Measurements from ENCODE around the gene CEACAM1.
"Not testable (repeated sequence)": the region's sequence is repeated elsewhere in the genome, so short reads cannot be mapped to it uniquely, and the experiment has no call there.

The CEACAM1 gene

GRCh38 chr19:42515241-42515832 lies 12.9 kb downstream of the CEACAM1 start:
- no peak for FAIRE-seq

GRCh38 chr19:42514449-42514848 lies 13.8 kb downstream of the CEACAM1 start:
- FAIRE-seq = no peak
- DNase-seq (ENCODE audit: extremely low spot score, insufficient read length, low read depth) = no peak

More at GRCh38 chr19:42515241-42515832, 12.9 kb downstream of the CEACAM1 start:
- no peak for DNase-seq (ENCODE audit: extremely low spot score, insufficient read length, low read depth)

GRCh38 chr19:42512743-42513304 lies 15.5 kb downstream of the CEACAM1 start:
- peak; percentile 95 for FAIRE-seq
- peak; percentile 38 for DNase-seq (ENCODE audit: extremely low spot score, insufficient read length, low read depth)

- no peak for DNase-seq (ENCODE audit: extremely low spot score, insufficient read length, low read depth)
- peak; percentile 64 for FAIRE-seq
Observed at GRCh38 chr19:42512130-42512636, 16.1 kb downstream of the CEACAM1 start.

GRCh38 chr19:42511340-42511739 lies 16.9 kb downstream of the CEACAM1 start:
- FAIRE-seq (no peak), DNase-seq (ENCODE audit: extremely low spot score, insufficient read length, low read depth) (no peak)

- DNase-seq (ENCODE audit: extremely low spot score, insufficient read length, low read depth) = no peak
- FAIRE-seq = no peak
Observed at GRCh38 chr19:42508892-42509444, 19.3 kb downstream of the CEACAM1 start.

- DNase-seq (ENCODE audit: extremely low spot score, insufficient read length, low read depth) (no peak), FAIRE-seq (no peak)
Observed at GRCh38 chr19:42505066-42505465, 23.2 kb downstream of the CEACAM1 start.

GRCh38 chr19:42501733-42502132 lies 26.5 kb downstream of the CEACAM1 start:
- FAIRE-seq (no peak), DNase-seq (ENCODE audit: extremely low spot score, insufficient read length, low read depth) (no peak)

- not testable (repeated sequence) for DNase-seq (ENCODE audit: extremely low spot score, insufficient read length, low read depth); FAIRE-seq
Observed at GRCh38 chr19:42501243-42501642, 27.0 kb downstream of the CEACAM1 start.

GRCh38 chr19:42498169-42498757 lies 30.0 kb downstream of the CEACAM1 start:
- FAIRE-seq = peak; percentile 31
- no peak for DNase-seq (ENCODE audit: extremely low spot score, insufficient read length, low read depth)

- DNase-seq (ENCODE audit: extremely low spot score, insufficient read length, low read depth) (no peak), FAIRE-seq (peak; percentile 90)
Observed at GRCh38 chr19:42497492-42498168, 30.7 kb downstream of the CEACAM1 start.

- no peak for DNase-seq (ENCODE audit: extremely low spot score, insufficient read length, low read depth)
- peak; percentile 71 for FAIRE-seq
Observed at GRCh38 chr19:42496460-42497133, 31.7 kb downstream of the CEACAM1 start.

GRCh38 chr19:42495663-42496062 lies 32.6 kb downstream of the CEACAM1 start:
- DNase-seq (ENCODE audit: extremely low spot score, insufficient read length, low read depth) (no peak), FAIRE-seq (no peak)

- DNase-seq (ENCODE audit: extremely low spot score, insufficient read length, low read depth) = no peak
- FAIRE-seq = no peak
Observed at GRCh38 chr19:42494321-42494720, 34.0 kb downstream of the CEACAM1 start.

GRCh38 chr19:42488783-42489521 lies 39.3 kb downstream of the CEACAM1 start:
- FAIRE-seq (no peak), DNase-seq (ENCODE audit: extremely low spot score, insufficient read length, low read depth) (no peak)

GRCh38 chr19:42487798-42488178 lies 40.5 kb downstream of the CEACAM1 start:
- DNase-seq (ENCODE audit: extremely low spot score, insufficient read length, low read depth) (no peak), FAIRE-seq (no peak)

- DNase-seq (ENCODE audit: extremely low spot score, insufficient read length, low read depth) (no peak), FAIRE-seq (no peak)
Observed at GRCh38 chr19:42487032-42487797, 41.1 kb downstream of the CEACAM1 start.

GRCh38 chr19:42485036-42485435 lies 43.2 kb downstream of the CEACAM1 start:
- DNase-seq (ENCODE audit: extremely low spot score, insufficient read length, low read depth) = not testable (repeated sequence)
- peak; percentile 65 for FAIRE-seq
